Hematopoietic multipotent progenitor cell treated with erythropoietin and hydrocortisone succinate and interleukin-3 and kit ligand, for 17 days (in vitro differentiated cells): ENCODE measurements around the gene ABI1.
"Not testable (repeated sequence)": the region's sequence is repeated elsewhere in the genome, so short reads cannot be mapped to it uniquely, and the experiment has no call there.

Source experiments
- DNase-seq: peaks from one replicate; pipeline ENCODE4 v3.0.0-alpha.2; 2015; ENCODE audit warnings: low spot score

Gene ABI1

GRCh38 chr10:26860443-26861204, at the start of gene ABI1:
Gene ABI1, minus strand, starts transcription at chr10:26860958. Its CDS starts 95 bp downstream, at chr10:26860863.
- DNase-seq = peak; percentile 99

- no peak for DNase-seq
These were observed 49.0 kb upstream of the ABI1 start for GRCh38 chr10:26909753-26910152.

GRCh38 chr10:26905253-26905781, 44.6 kb upstream of the ABI1 start:
- DNase-seq = not testable (repeated sequence)

- no peak for DNase-seq
These were observed 42.9 kb upstream of the ABI1 start for GRCh38 chr10:26903431-26904217.

- not testable (repeated sequence) for DNase-seq
These were observed 31.7 kb upstream of the ABI1 start for GRCh38 chr10:26892306-26892923.

GRCh38 chr10:26890956-26891355, 30.2 kb upstream of the ABI1 start:
- DNase-seq = peak; percentile 12

- DNase-seq = no peak
These were observed 27.0 kb upstream of the ABI1 start for GRCh38 chr10:26887611-26888215.

- DNase-seq = peak; percentile 74
These were observed 21.0 kb upstream of the ABI1 start for GRCh38 chr10:26881600-26882331.

GRCh38 chr10:26879744-26880143, 19.0 kb upstream of the ABI1 start:
- DNase-seq = no peak

- DNase-seq = no peak
These were observed 10.0 kb upstream of the ABI1 start for GRCh38 chr10:26870766-26871165.

GRCh38 chr10:26869528-26869927, 8.8 kb upstream of the ABI1 start:
- DNase-seq = no peak

- DNase-seq = no peak
These were observed 2.8 kb upstream of the ABI1 start for GRCh38 chr10:26863351-26864076.

GRCh38 chr10:26861205-26861998, 644 bp upstream of the ABI1 start:
- DNase-seq = no peak

GRCh38 chr10:26860102-26860442, 686 bp downstream of the ABI1 start:
- peak; percentile 76 for DNase-seq

- DNase-seq = no peak
These were observed 1.3 kb downstream of the ABI1 start for GRCh38 chr10:26859241-26860101.

- peak; percentile 42 for DNase-seq
These were observed 2.1 kb downstream of the ABI1 start for GRCh38 chr10:26858707-26859034.

GRCh38 chr10:26857991-26858706, 2.6 kb downstream of the ABI1 start:
- peak; percentile 17 for DNase-seq

- DNase-seq = not testable (repeated sequence)
These were observed 3.2 kb downstream of the ABI1 start for GRCh38 chr10:26857553-26857952.

- no peak for DNase-seq
These were observed 5.6 kb downstream of the ABI1 start for GRCh38 chr10:26855186-26855585.
